Activated CD8-positive, alpha-beta T cell treated with anti-CD3 and anti-CD28 coated beads, Interleukin-2, amount 10 ng/mL, durations not matched to agents 7 days and 5 days (primary cell): ENCODE results near the gene PRR20A. TPM values are rescaled to one million over a fixed set of nuclear protein-coding genes. Genes with fewer than 3 reads are reported as not detected.
"Not testable (repeated sequence)": the region's sequence is repeated elsewhere in the genome, so short reads cannot be mapped to it uniquely, and the experiment has no call there.

ENCODE experiments used
- ATAC-seq: fragments of 150-1000 bp; cut with Tn5 transposase; one replicate; pipeline ENCODE4 v1.10.0; 2021; ENCODE audit warnings: moderate library complexity
- CTCF ChIA-PET: fragments of 350-600 bp; sonication (Branson Sonifier 250); formaldehyde crosslinking; loops from one replicate; lab custom pipeline; 2021; ENCODE audit warnings: antibody characterized with exemption; lab: Charles Lee
- POLR2A ChIA-PET: fragments of 350-600 bp; sonication (Branson Sonifier 250); formaldehyde crosslinking; loops from one replicate; lab custom pipeline; 2021; ENCODE audit warnings: antibody characterized with exemption; lab: Charles Lee
- DNase-seq: peaks from one replicate; pipeline ENCODE4 v3.0.0-alpha.2; 2020
- H3K27ac Mint-ChIP-seq: one replicate; pipeline ENCODE4 v1.8.0; 2021; ENCODE audit warnings: mild to moderate bottlenecking, mixed read lengths
- H3K27me3 Mint-ChIP-seq: one replicate; pipeline ENCODE4 v1.8.0; 2021; ENCODE audit warnings: low read depth, mixed read lengths
- H3K36me3 Mint-ChIP-seq: one replicate; pipeline ENCODE4 v1.8.0; 2021; ENCODE audit warnings: low read depth, mixed read lengths
- H3K4me1 Mint-ChIP-seq: one replicate; pipeline ENCODE4 v1.8.0; 2021; ENCODE audit warnings: low read depth, mixed read lengths
- H3K4me3 Mint-ChIP-seq: one replicate; pipeline ENCODE4 v1.8.0; 2021; ENCODE audit warnings: mild to moderate bottlenecking, mixed read lengths
- H3K9me3 Mint-ChIP-seq: one replicate; pipeline ENCODE4 v1.8.0; 2022; ENCODE audit warnings: mixed read lengths; ENCODE audit not compliant: insufficient read depth
- total RNA-seq, 2 experiments: library from RNA; stranded (reverse); gene quantifications; one replicate each; pipeline ENCODE4 v1.2.3, GENCODE V29; 2021

PRR20A gene
- total RNA-seq = not detected

- H3K4me3 Mint-ChIP-seq, H3K27ac Mint-ChIP-seq, ATAC-seq, H3K9me3 Mint-ChIP-seq, H3K4me1 Mint-ChIP-seq, H3K27me3 Mint-ChIP-seq, CTCF ChIA-PET, POLR2A ChIA-PET, DNase-seq, H3K36me3 Mint-ChIP-seq: not testable (repeated sequence)
Observed at GRCh38 chr13:57140235-57140968, at the start of gene PRR20A. PRR20A (plus strand) TSS chr13:57140918; CDS start chr13:57141305, 387 bp downstream.

DNA sequence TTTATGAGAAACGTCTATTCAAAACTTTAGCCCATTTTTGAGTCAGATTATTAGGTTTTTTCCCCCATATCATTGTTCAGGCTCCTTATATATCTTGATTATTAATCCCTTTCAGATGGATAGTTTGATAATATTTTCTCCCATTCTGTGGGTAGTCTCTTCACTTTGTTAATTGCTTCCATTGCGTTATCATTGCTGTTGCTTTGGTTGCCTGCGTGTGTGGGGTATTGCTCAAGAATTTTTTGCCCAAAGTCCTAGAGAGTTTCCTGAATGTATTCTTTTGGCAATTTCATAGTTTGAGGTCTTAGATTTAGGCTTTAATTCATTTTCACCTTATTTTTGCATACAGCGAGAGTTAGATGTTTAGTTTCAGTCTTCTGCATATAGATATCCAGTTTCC, 25.8 kb upstream of the PRR20A start:
- H3K27ac Mint-ChIP-seq = no peak overlapping the region
- no peaks in the 10 kb centered on the region for H3K4me1 Mint-ChIP-seq
- no peaks in the 10 kb centered on the region for H3K36me3 Mint-ChIP-seq
- H3K9me3 Mint-ChIP-seq = peaks cover 40% of the 10 kb centered on the region
- ChIA-PET POLR2A (no interaction called here), CTCF (no interaction called here)
- H3K27me3 Mint-ChIP-seq = no peaks in the 10 kb centered on the region
- DNase-seq (no peak), ATAC-seq (no peak)
- H3K4me3 Mint-ChIP-seq = no peak overlapping the region

DNA sequence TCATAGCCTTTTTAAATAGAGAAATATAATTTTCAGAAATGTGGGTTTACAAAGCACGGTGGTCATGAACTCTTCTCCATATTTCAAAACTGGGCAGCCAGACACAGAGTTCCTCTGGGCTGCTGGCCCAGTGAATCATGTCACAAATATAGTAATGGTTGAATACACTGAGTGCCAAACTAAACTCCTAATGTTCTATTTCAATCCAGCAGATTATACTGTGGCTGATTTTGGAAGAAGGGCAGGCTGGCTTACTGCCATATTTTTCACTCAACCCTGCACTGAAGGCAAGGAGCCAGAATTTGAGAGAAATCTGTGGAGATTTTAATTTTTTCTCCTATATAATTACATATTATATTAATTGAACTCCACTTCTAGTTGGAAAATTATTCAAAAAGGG, 17.0 kb upstream of the PRR20A start:
- Mint-ChIP-seq H3K27ac (no peak overlapping the region), H3K27me3 (no peaks in the 10 kb centered on the region), H3K4me1 (no peaks in the 10 kb centered on the region), H3K4me3 (no peak overlapping the region), H3K36me3 (no peaks in the 10 kb centered on the region), H3K9me3 (peaks cover 2% of the 10 kb centered on the region)
- ChIA-PET POLR2A (no interaction called here), CTCF (no interaction called here)
- ATAC-seq = no peak
- DNase-seq = no peak

- Mint-ChIP-seq H3K4me3 (no peak overlapping the region), H3K36me3 (no peaks in the 10 kb centered on the region), H3K4me1 (no peaks in the 10 kb centered on the region), H3K9me3 (peaks cover 14% of the 10 kb centered on the region), H3K27ac (no peak overlapping the region), H3K27me3 (no peaks in the 10 kb centered on the region)
- CTCF ChIA-PET = no interaction called here
- POLR2A ChIA-PET = no interaction called here
- ATAC-seq = no peak
- DNase-seq = no peak
Observed at GRCh38 chr13:57128909-57129308, 11.8 kb upstream of the PRR20A start.

GRCh38 chr13:57136093-57136492, 4.6 kb upstream of the PRR20A start:
- Mint-ChIP-seq H3K27ac (no peak overlapping the region), H3K4me1 (no peaks in the 10 kb centered on the region), H3K36me3 (no peaks in the 10 kb centered on the region), H3K4me3 (no peak overlapping the region), H3K27me3 (no peaks in the 10 kb centered on the region), H3K9me3 (no peaks in the 10 kb centered on the region)
- ATAC-seq (no peak), DNase-seq (no peak)
- ChIA-PET CTCF (no interaction called here), POLR2A (no interaction called here)

GRCh38 chr13:57137585-57137984, 3.1 kb upstream of the PRR20A start:
- no peak for ATAC-seq
- H3K27me3 Mint-ChIP-seq = no peaks in the 10 kb centered on the region
- DNase-seq = no peak
- ChIA-PET CTCF (no interaction called here), POLR2A (no interaction called here)
- no peaks in the 10 kb centered on the region for H3K9me3 Mint-ChIP-seq
- no peak overlapping the region for H3K27ac Mint-ChIP-seq
- no peaks in the 10 kb centered on the region for H3K4me1 Mint-ChIP-seq
- H3K36me3 Mint-ChIP-seq = no peaks in the 10 kb centered on the region
- H3K4me3 Mint-ChIP-seq = no peak overlapping the region

DNA sequence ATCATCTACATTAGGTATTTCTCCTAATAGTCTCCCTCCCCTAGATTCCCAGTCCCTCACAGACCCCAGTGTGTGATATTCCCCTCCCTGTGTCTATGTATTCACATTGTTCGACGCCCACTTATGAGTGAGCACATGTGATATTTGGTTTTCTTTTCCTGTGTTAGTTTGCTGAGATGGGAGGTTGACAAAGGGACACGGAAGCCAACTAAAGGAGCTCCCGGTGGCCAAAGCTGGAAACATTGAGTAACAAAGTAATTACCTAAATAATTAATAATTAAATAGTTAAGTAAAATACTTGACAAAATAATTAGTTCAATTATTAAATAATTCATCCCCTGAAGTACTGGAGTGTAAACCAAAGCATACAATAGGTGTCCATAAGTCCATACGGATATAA, 1.7 kb upstream of the PRR20A start:
- POLR2A ChIA-PET = no interaction called here
- no peaks in the 10 kb centered on the region for H3K27me3 Mint-ChIP-seq

DNA sequence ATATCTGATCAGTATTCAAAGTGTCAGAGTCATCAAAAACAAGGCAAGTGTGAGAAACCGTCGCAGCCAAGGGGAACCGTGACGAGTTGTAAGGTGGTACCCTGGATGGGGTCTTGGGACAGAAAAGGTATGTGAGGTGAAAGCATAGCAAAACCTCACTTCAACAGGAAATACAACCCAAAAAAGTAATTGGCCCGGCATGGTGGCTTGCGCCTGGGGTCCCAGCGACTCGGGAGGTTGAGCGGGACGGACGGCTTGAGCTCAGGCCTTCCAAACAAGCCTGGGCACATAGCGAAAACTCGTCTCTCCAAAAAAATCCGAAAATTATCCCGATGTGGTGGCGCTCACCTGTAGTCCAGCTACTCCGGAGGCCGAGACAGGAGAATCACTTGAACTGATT, 937 bp upstream of the PRR20A start:
- DNase-seq = not testable (repeated sequence)

More for the DNA sequence above, 1.7 kb upstream of the PRR20A start:
- no peak for ATAC-seq
- no peak overlapping the region for H3K4me3 Mint-ChIP-seq
- no peaks in the 10 kb centered on the region for H3K4me1 Mint-ChIP-seq
- H3K9me3 Mint-ChIP-seq = no peaks in the 10 kb centered on the region
- H3K27ac Mint-ChIP-seq = no peak overlapping the region
- H3K36me3 Mint-ChIP-seq = no peaks in the 10 kb centered on the region
- CTCF ChIA-PET = no interaction called here
- no peak for DNase-seq

DNA sequence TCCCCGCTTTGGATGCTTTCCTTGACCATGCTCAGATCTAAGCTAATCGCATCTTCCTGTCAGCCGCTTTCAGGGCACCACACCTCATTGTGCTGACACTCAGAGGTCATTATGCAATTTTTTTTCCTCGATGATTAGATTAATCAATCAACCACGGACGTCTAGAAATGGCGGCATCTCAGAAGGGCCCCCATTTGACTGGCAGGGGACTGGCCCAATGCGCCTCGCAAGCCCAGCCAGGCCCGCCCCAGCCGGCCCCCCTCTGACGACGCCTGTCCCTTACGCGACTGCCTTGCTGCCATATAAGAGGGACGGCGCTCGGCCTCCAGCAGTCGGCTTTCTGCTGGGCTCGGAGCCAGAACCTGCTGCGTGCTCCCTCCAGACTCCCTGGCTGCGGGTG, 6.5 kb downstream of the PRR20A start, which contains the start of gene PRR20B:
TSS of gene PRR20B (plus strand) at position 301 of the 400 bp plus-strand sequence. CDS start 387 bp downstream, outside the sequence.
- not testable (repeated sequence) for ATAC-seq, H3K4me3 Mint-ChIP-seq

More for the DNA sequence above, 937 bp upstream of the PRR20A start:
- H3K27ac Mint-ChIP-seq, CTCF ChIA-PET, ATAC-seq, POLR2A ChIA-PET, H3K9me3 Mint-ChIP-seq, H3K36me3 Mint-ChIP-seq, H3K4me1 Mint-ChIP-seq, H3K4me3 Mint-ChIP-seq, H3K27me3 Mint-ChIP-seq: not testable (repeated sequence)

DNA sequence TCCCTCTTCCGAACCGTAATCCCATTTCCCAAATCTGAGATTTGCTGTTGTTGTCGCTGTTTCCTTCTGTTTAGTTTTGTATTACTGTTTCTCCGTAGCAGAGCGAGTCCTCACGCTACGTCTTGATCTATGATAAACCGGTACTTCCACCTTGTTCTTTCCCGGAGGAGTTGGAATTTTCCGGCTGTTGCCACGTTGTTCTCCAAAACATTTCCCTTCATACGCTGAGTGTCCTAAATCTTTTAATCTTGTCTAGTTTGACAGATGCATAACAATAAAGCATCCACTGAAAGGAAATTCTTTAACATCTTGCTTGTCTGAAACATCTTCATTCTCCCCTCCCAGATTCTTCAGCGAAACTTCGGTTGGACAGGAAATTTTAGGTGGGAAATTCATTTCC, 7.4 kb downstream of the PRR20A start:
- POLR2A ChIA-PET, DNase-seq, CTCF ChIA-PET, H3K36me3 Mint-ChIP-seq, H3K4me1 Mint-ChIP-seq, ATAC-seq, H3K27ac Mint-ChIP-seq, H3K4me3 Mint-ChIP-seq, H3K27me3 Mint-ChIP-seq, H3K9me3 Mint-ChIP-seq: not testable (repeated sequence)

More for the DNA sequence above, 6.5 kb downstream of the PRR20A start, which contains the start of gene PRR20B:
- H3K4me1 Mint-ChIP-seq, DNase-seq, CTCF ChIA-PET, H3K9me3 Mint-ChIP-seq, H3K27me3 Mint-ChIP-seq, H3K36me3 Mint-ChIP-seq, H3K27ac Mint-ChIP-seq, POLR2A ChIA-PET: not testable (repeated sequence)

GRCh38 chr13:57153761-57154160, 13.0 kb downstream of the PRR20A start, which contains the start of gene PRR20C:
PRR20C (plus strand) TSS chr13:57154061; CDS start chr13:57154448, 387 bp downstream.
- ATAC-seq, CTCF ChIA-PET, H3K4me3 Mint-ChIP-seq, DNase-seq, H3K9me3 Mint-ChIP-seq, H3K27me3 Mint-ChIP-seq, POLR2A ChIA-PET, H3K36me3 Mint-ChIP-seq, H3K27ac Mint-ChIP-seq, H3K4me1 Mint-ChIP-seq: not testable (repeated sequence)

DNA sequence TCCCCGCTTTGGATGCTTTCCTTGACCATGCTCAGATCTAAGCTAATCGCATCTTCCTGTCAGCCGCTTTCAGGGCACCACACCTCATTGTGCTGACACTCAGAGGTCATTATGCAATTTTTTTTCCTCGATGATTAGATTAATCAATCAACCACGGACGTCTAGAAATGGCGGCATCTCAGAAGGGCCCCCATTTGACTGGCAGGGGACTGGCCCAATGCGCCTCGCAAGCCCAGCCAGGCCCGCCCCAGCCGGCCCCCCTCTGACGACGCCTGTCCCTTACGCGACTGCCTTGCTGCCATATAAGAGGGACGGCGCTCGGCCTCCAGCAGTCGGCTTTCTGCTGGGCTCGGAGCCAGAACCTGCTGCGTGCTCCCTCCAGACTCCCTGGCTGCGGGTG, 19.6 kb downstream of the PRR20A start, which contains the start of gene PRR20D:
TSS of gene PRR20D (plus strand) at position 301 of the 400 bp plus-strand sequence. CDS start 387 bp downstream, outside the sequence.
- H3K4me3 Mint-ChIP-seq, ATAC-seq, H3K27ac Mint-ChIP-seq, H3K27me3 Mint-ChIP-seq, DNase-seq, POLR2A ChIA-PET, H3K9me3 Mint-ChIP-seq, H3K36me3 Mint-ChIP-seq, H3K4me1 Mint-ChIP-seq, CTCF ChIA-PET: not testable (repeated sequence)
